NT2/D1 (cell line): Measurements from ENCODE around the gene IYD.

ENCODE experiments used
- YY1 ChIP-seq: IDR thresholded peaks from 2 replicates; pipeline ENCODE4 v1.6.1; 2011; ENCODE audit not compliant: insufficient read length, insufficient read depth
- ZNF274 ChIP-seq: IDR thresholded peaks from 2 replicates; pipeline ENCODE4 v1.6.1; 2011; ENCODE audit warnings: mild to moderate bottlenecking, low read depth, low read length

DNA sequence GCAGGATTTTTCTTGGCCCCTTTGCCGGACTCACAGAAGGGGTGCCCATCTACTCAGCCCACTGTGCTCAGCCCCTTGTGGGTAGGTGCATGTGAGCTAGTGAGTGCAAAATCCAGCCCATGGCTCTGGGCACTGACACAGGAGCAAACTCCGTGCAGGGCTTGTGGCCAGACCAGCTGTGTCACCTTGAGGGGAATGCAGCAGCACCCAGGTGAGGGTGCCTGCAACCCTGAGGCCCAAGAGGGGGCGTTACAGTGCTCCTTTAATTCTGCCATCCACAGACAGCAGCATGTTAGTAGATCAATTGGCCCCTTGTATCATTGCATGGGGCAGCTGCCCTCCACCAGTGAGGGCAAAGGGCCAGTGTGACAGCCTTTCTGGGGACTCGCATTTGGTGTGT is 12.9 kb upstream of the IYD start:
- TF ChIP-seq ZNF274 (no peak), YY1 (no peak)
